ENCODE measurements around the gene ADGRE2.

- TF ChIP-seq ZNF274 (IDR thresholded peaks at IDR 0.05; ENCODE audit: low read depth, low read length) (no peak), YY1 (IDR thresholded peaks at IDR 0.05; ENCODE audit: insufficient read depth, insufficient read length) (no peak)
Measured at GRCh38 chr19:14704450-14704849, 73.9 kb downstream of the ADGRE2 start.
